Activated T-helper 1 cell treated with anti-CD3 and anti-CD28 coated beads, Interleukin-12 subunit alpha, Interleukin-12 subunit beta, Interleukin-2, Interleukin-4 antibody, amounts not matched to agents 30 ng/mL and 10 ng/mL and 1 ng/mL, durations not matched to agents 14 hours and 24 hours and 36 hours (primary cell): ENCODE measurements around the gene IL1F10. TPM values are rescaled to one million over a fixed set of nuclear protein-coding genes. Genes with fewer than 3 reads are reported as not detected.

ENCODE experiments used
- DNase-seq: peaks from one replicate; pipeline ENCODE4 v3.0.0; 2021; ENCODE audit warnings: low spot score
- H3K27ac Mint-ChIP-seq: one replicate; pipeline ENCODE4 v1.8.0; 2021; ENCODE audit warnings: mild to moderate bottlenecking, mixed read lengths
- H3K27me3 Mint-ChIP-seq: one replicate; pipeline ENCODE4 v1.8.0; 2022; ENCODE audit warnings: mild to moderate bottlenecking, moderate library complexity, mixed read lengths; ENCODE audit not compliant: insufficient read depth
- H3K36me3 Mint-ChIP-seq: one replicate; pipeline ENCODE4 v1.8.0; 2021; ENCODE audit warnings: low read depth, mixed read lengths
- H3K4me1 Mint-ChIP-seq: one replicate; pipeline ENCODE4 v1.8.0; 2021; ENCODE audit warnings: low read depth, mixed read lengths
- H3K4me3 Mint-ChIP-seq: one replicate; pipeline ENCODE4 v1.8.0; 2021; ENCODE audit warnings: mild to moderate bottlenecking, moderate library complexity, mixed read lengths
- H3K9me3 Mint-ChIP-seq: one replicate; pipeline ENCODE4 v1.8.0; 2021; ENCODE audit warnings: mixed read lengths
- intact Hi-C: fragments of 100-400 bp; cut with micrococcal nuclease; formaldehyde crosslinking; loops from one replicate; pipeline ENCODE4 v1.15.1; 2024
- total RNA-seq: library from RNA; stranded (reverse); gene quantifications from 2 replicates; pipeline ENCODE4 v1.2.3, GENCODE V29; 2022

The IL1F10 gene
- total RNA-seq, 1 donor from 2014 or later, result not detected

DNA sequence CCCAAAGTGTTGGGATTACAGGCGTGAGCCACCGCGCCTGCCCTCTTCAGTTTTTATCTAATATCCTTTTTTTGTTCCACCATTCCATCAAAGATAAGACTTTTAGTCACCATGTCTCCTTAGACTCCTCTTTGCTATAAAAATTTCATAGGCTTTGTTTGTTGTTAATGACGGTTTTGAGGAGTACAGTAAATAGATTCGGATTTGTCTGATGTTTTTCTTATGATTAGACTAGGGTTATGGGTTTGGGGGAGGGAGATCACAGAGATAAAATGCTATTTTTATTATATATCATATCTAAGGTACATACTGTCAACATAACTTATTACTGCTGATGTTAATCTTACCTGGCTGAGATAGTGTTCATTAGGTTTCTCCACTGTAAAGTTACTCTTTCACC is 21.3 kb upstream of the IL1F10 start:
- intact Hi-C loops, result no loop called here
- Mint-ChIP-seq H3K36me3 (peaks cover 2% of the 10 kb centered on the region), H3K4me3 (no peak overlapping the region), H3K27me3 (peaks cover 23% of the 10 kb centered on the region), H3K9me3 (peaks cover 3% of the 10 kb centered on the region), H3K27ac (no peak overlapping the region), H3K4me1 (no peaks in the 10 kb centered on the region)
- no peak for DNase-seq

DNA sequence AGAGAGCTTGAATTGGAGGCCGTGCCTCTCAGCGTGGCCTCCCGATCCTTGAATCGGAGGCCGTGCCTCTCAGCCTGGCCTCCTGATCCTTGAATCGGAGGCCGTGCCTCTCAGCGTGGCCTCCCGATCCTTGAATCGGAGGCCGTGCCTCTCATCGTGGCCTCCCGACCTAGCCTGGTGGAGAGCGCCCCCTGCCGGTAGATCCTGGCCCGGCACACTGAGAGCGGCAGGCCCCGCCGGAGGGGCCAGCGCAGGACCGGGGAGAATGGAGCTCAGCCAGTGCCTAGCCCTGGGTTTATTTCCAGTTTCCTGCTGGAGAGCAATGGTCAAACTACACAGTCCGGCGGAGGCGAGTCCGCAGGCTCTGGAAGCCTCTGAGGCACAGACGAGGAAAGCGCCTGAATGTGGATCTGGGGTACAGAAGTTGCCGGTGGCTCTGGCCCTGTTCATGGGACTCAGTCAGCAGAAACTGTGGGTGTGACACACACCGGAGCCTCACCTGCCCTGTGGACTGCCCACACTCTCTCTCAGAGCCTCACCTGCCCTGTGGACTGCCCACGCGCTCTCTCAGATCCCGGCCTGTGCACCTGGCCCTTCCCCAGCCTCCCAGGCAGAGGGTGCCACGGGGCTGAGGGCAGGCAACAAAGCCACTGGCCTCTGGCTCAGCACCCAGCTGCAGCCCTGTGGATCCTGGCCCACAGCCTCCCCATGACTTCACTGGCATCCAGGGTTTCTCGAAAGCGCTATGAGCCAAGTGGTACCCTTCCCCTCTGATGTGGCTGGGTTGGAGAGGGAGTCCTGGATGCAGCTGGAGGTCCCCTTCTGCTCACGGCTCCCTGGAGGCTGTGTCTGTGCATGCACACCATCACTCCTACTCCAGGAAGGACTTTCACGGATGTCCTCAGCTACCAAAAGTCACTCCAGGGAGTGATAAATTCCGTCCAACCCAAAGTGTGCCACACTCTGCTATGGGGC is 16.6 kb upstream of the IL1F10 start:
- no peaks in the 10 kb centered on the region for H3K27me3 Mint-ChIP-seq
- H3K9me3 Mint-ChIP-seq, result peaks cover 30% of the 10 kb centered on the region
- DNase-seq, result no peak
- H3K36me3 Mint-ChIP-seq, result peaks cover 8% of the 10 kb centered on the region
- intact Hi-C loops, result no loop called here
- no peak overlapping the region for H3K27ac Mint-ChIP-seq
- no peak overlapping the region for H3K4me3 Mint-ChIP-seq
- H3K4me1 Mint-ChIP-seq, result no peaks in the 10 kb centered on the region

DNA sequence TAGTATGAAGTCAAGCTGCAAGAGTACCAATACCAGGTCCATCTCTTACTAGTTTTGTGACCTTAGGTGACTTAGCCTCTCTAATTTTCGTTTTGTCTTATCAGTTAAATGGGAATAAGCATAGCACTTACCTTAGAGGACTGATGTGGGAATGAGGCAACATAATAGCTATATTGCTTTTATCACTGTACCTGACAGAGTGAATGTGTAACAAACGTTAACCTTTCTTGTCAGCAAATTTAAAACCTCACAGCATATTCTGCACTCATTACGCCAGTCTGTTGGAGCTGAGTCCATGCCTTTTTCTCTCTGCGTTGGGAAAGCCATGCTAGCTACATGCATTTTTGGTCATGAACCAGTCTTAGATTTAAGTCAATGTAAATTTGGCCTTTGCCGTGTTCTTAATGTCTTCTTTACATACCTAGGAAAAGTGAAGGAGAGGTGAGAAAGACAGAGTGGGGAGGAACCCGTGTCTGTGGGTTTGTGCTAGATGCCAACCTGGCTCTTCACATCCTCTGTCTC is 15.3 kb upstream of the IL1F10 start, which contains the start of gene IL36B:
TSS of gene IL36B (minus strand) at position 472 of the 522 bp plus-strand sequence.
- H3K36me3 Mint-ChIP-seq, result peaks cover 8% of the 10 kb centered on the region
- no peak within 1 kb of the TSS for H3K27ac Mint-ChIP-seq
- intact Hi-C loops, result no loop called here
- no peaks in the 10 kb centered on the region for H3K27me3 Mint-ChIP-seq
- no peak within 1 kb of the TSS for H3K4me3 Mint-ChIP-seq
- DNase-seq, result no peak
- peaks cover 32% of the 10 kb centered on the region for H3K9me3 Mint-ChIP-seq
- no peaks in the 10 kb centered on the region for H3K4me1 Mint-ChIP-seq

GRCh38 chr2:113053666-113054065 is 14.1 kb upstream of the IL1F10 start:
- Mint-ChIP-seq H3K27me3 (peaks cover 3% of the 10 kb centered on the region), H3K27ac (no peak overlapping the region), H3K9me3 (peaks cover 32% of the 10 kb centered on the region), H3K4me1 (no peaks in the 10 kb centered on the region), H3K4me3 (no peak overlapping the region), H3K36me3 (peaks cover 8% of the 10 kb centered on the region)
- no peak for DNase-seq
- intact Hi-C loops, result no loop called here

DNA sequence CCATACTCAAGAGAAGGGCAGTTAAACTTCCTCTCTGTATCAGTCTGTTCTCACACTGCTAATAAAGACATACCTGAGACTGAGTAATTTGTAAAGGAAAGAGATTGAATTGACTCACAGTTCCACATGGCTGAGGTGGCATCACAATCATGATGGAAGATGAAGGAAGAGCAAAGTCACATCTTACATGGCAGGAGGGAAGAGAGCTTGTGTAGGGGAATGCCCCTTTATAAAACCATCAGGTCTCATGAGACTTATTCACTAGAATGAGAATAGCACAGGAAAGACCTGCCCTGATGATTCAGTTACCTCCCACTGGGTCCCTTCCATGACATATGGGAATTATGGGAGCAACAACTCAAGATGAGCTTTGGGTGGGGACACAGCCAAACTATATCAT is 13.7 kb upstream of the IL1F10 start:
- no peak overlapping the region for H3K27ac Mint-ChIP-seq
- no peaks in the 10 kb centered on the region for H3K4me1 Mint-ChIP-seq
- intact Hi-C loops, result no loop called here
- no peak for DNase-seq
- no peak overlapping the region for H3K4me3 Mint-ChIP-seq
- H3K27me3 Mint-ChIP-seq, result peaks cover 3% of the 10 kb centered on the region
- H3K9me3 Mint-ChIP-seq, result peaks cover 32% of the 10 kb centered on the region
- H3K36me3 Mint-ChIP-seq, result peaks cover 8% of the 10 kb centered on the region

- Mint-ChIP-seq H3K36me3 (peaks cover 7% of the 10 kb centered on the region), H3K27ac (no peak overlapping the region), H3K9me3 (peaks cover 30% of the 10 kb centered on the region), H3K27me3 (peaks cover 3% of the 10 kb centered on the region), H3K4me1 (no peaks in the 10 kb centered on the region), H3K4me3 (no peak overlapping the region)
- no peak for DNase-seq
- intact Hi-C loops, result no loop called here
Observed at GRCh38 chr2:113056521-113056920, 11.2 kb upstream of the IL1F10 start.

- Mint-ChIP-seq H3K4me1 (no peaks in the 10 kb centered on the region), H3K4me3 (no peak overlapping the region), H3K9me3 (peaks cover 30% of the 10 kb centered on the region), H3K27me3 (peaks cover 3% of the 10 kb centered on the region), H3K27ac (no peak overlapping the region), H3K36me3 (peaks cover 7% of the 10 kb centered on the region)
- DNase-seq, result no peak
- intact Hi-C loops, result no loop called here
Observed at GRCh38 chr2:113057117-113057516, 10.7 kb upstream of the IL1F10 start.

DNA sequence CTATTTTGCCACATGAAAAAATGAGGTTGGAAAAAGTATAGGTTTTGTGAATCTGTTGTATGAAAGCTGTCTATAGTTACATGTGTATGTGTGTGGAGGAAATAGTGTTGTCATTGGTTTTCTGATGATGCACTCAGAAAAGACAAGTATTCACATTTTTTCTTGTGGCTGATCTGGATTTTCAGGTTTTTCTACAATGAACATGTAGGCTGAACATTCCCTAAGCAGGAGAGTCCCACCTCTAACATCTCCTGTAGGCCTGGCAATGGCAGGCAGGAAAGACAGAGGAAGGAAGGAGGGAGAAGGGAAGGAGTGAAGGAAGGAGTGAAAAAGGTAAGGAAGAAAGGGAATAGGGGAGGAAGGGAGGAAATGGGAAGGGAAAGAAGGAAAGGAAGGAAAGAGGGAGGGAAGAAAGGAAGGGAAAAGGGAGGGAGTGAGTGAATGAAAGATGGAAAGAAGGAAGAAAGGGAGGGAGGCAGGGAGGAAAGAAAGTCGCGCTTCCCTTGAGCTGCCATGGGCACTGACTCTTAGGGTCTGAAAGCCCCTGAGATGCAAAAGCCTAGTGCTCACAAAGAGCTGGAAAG is 9.3 kb upstream of the IL1F10 start:
- Mint-ChIP-seq H3K27me3 (peaks cover 5% of the 10 kb centered on the region), H3K9me3 (peaks cover 27% of the 10 kb centered on the region), H3K4me1 (no peaks in the 10 kb centered on the region), H3K4me3 (no peak overlapping the region), H3K27ac (no peak overlapping the region), H3K36me3 (peaks cover 7% of the 10 kb centered on the region)
- intact Hi-C loops, result no loop called here
- DNase-seq, result no peak

DNA sequence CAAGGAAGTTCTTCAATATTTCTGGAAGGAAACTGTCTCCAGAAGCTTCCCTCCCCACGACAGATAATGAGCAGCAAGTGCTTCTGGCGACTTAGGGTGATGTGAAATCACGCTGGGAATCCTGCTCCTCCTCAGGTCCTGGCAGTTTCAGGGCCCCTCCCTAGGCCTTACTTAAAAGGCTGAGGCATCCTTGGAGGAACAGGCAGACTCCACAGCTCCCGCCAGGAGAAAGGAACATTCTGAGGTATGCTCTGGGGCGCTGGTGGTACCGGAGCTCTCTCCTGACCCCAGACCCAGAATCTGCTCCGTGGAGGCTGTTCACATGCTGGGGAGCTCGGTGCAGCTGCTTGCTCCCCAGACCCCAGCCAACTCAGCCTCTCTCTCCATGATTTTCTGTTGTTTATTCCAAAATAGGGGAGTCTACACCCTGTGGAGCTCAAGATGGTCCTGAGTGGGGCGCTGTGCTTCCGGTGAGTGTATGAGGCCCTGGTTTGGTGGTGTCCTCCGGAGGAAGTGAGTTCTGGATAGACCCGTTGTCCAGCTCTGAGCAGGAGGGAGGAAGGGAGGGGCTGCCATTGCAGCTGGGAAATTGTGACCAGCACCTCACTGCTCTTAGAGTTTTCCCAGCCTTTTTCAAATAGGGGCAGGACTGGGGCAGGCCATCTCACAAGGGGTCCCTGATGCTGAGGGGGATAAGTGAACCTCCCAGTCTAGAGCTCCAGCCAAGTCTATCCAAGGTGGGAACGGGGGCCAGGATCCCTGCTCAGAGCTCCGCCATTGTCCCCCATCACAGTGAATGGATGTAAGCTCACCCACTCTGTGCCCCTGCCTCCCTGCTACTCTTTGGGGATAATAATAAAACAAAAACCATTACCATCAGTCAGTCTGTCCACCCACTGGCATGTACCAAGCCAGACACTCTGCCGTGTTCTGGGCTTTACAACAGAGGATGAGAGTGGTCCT is 8.5 kb upstream of the IL1F10 start, which contains the start of gene IL36RN:
TSS of gene IL36RN (plus strand) at position 201 of the 963 bp plus-strand sequence. CDS start at position 442, 241 bp downstream.
- intact Hi-C loops, result no loop called here
- Mint-ChIP-seq H3K36me3 (peaks cover 3% of the 10 kb centered on the region), H3K9me3 (peaks cover 20% of the 10 kb centered on the region), H3K27ac (no peak within 1 kb of the TSS), H3K27me3 (peaks cover 5% of the 10 kb centered on the region), H3K4me3 (no peak within 1 kb of the TSS), H3K4me1 (no peaks in the 10 kb centered on the region)
- DNase-seq, result no peak

GRCh38 chr2:113060396-113060795 is 7.4 kb upstream of the IL1F10 start:
- Mint-ChIP-seq H3K9me3 (peaks cover 14% of the 10 kb centered on the region), H3K4me1 (no peaks in the 10 kb centered on the region), H3K27ac (no peak overlapping the region), H3K36me3 (peaks cover 3% of the 10 kb centered on the region), H3K27me3 (peaks cover 8% of the 10 kb centered on the region), H3K4me3 (no peak overlapping the region)
- intact Hi-C loops, result no loop called here
- DNase-seq, result no peak

GRCh38 chr2:113060796-113061195 is 7.0 kb upstream of the IL1F10 start:
- H3K4me3 Mint-ChIP-seq, result no peak overlapping the region
- DNase-seq, result no peak
- H3K36me3 Mint-ChIP-seq, result no peaks in the 10 kb centered on the region
- intact Hi-C loops, result no loop called here
- peaks cover 12% of the 10 kb centered on the region for H3K9me3 Mint-ChIP-seq
- H3K4me1 Mint-ChIP-seq, result no peaks in the 10 kb centered on the region
- H3K27me3 Mint-ChIP-seq, result peaks cover 10% of the 10 kb centered on the region
- no peak overlapping the region for H3K27ac Mint-ChIP-seq

- no peak for DNase-seq
- no peaks in the 10 kb centered on the region for H3K4me1 Mint-ChIP-seq
- intact Hi-C loops, result no loop called here
Observed at GRCh38 chr2:113061241-113061640, 6.5 kb upstream of the IL1F10 start.

More at GRCh38 chr2:113061241-113061640, 6.5 kb upstream of the IL1F10 start:
- no peak overlapping the region for H3K4me3 Mint-ChIP-seq
- H3K9me3 Mint-ChIP-seq, result peaks cover 8% of the 10 kb centered on the region
- no peak overlapping the region for H3K27ac Mint-ChIP-seq
- no peaks in the 10 kb centered on the region for H3K36me3 Mint-ChIP-seq
- H3K27me3 Mint-ChIP-seq, result peaks cover 10% of the 10 kb centered on the region
